GM18873 (cell line): ENCODE data around the gene SETD1B.

Experiments
- ATAC-seq: cut with Tn5 transposase; IDR thresholded peaks from one replicate; pipeline ENCODE4 v1.9.1; 2021; ENCODE audit warnings: mild to moderate bottlenecking, moderate library complexity, moderate number of reproducible peaks; ENCODE audit not compliant: unreplicated experiment, low FRiP score

SETD1B gene

DNA sequence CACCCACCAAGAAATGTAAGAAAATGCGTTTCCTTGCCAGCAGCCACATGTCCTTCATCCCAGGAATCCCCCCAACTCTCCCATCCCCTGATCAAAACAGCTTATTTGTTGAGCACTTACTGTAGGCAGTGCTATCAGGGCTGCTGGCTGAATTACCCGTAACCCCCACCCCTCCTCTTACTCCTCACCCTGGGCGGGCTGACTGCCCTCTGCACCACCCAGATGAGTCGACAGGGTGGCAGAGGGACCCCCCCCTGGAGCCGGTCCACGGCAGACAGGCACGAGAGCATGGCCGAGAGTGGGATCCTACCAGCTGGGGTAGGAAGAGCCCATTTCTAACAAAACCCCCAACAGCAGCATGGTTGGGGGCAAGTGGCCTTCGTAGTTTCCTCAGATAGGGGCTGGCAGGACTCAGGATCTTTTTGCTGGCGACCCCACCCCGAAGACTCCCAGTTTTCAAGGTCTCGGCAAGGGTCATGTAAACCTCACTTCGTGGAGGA lies 9.2 kb upstream of the SETD1B start:
- no peak for ATAC-seq

- ATAC-seq = no peak
Observed at GRCh38 chr12:121795034-121795968, 8.5 kb upstream of the SETD1B start.

DNA sequence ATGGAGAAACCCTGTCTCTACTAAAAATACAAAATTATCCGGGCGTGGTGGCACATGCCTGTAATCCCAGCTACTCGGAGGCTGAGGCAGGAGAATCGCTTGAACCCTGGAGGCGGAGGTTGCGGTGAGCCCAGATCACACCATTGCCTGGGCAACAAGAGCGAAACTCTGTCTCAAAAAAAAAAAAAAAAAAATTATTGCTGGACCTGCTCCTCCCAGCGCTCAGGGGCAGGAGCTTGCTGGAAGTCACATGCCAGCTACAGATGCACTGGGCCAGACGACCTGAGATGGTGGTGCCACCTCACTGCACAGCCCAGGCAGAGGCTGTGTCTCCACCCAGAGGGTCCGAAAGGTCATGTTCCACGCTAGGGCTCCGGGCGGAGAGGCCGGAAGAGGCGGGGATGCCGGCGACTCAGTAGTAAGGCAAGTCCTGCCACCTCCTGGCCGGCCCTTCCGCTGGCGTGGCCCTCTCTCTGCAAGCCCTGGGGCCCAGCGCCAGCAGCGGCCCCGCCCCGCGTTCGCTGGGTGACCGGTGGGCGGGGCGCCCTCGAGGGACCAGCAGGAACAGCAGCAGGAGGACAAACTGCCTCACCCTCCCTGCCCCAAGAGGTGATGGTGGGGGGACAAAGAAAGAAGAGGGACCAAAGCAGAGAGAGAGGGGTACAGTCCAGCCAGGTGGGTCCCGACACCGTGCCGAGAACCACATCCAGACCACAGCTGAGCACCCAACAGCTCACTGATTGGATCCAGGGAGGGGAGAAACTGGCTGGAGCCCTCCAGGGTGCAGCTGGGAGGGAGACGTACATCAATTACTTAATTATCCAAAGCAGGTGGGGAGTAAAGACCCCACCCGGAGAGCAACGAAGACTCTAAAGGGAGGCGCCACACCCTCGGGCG lies 6.7 kb upstream of the SETD1B start:
- no peak for ATAC-seq

DNA sequence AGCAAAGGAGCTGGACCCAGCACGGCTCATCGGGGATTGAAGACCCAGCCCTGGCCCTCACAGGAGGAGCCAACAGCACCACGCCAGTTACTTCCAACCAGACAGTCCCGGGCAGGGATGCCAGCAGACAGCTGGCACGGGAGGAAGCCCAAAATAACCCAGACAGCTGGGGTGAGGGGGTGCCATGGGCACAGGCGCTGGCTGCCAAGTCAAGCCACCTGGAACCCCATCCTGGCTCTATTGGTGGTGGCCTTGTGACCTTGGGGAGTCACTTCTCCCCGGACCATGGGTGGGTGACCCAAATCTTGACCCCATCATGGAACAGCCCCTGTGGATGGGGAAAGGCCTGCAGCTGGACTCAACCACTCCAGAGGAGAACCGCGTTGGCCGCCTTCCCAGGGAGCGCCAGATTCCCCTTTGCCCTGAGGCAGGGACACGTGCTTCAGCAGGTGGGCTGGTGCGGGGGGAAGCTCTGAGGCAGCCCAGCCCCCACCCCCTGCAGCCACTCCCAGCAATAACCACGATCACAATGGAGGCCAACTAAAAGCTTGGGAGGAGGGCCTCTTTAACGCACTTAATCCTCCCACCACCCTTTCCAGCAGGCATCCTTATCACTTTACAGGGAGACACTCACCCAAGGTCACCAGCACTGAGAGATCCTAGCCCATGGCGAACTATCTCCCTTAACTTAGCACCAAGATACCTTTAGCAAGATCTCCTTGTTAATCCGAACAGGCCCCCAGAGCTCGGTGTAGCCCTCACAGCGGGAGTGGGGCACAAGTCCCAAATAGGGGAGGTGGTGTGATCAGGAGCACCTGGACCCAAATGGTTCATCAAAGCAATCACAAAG lies 5.6 kb upstream of the SETD1B start:
- ATAC-seq = no peak

GRCh38 chr12:121798787-121799155 lies 5.0 kb upstream of the SETD1B start:
- ATAC-seq = no peak

GRCh38 chr12:121799156-121799841 lies 4.5 kb upstream of the SETD1B start:
- no peak for ATAC-seq

- ATAC-seq = no peak
Observed at GRCh38 chr12:121799842-121800693, 3.7 kb upstream of the SETD1B start.

GRCh38 chr12:121800694-121801594 lies 2.9 kb upstream of the SETD1B start:
- no peak for ATAC-seq

GRCh38 chr12:121801595-121802484 lies 2.0 kb upstream of the SETD1B start:
- ATAC-seq = no peak

- ATAC-seq = no peak
Observed at GRCh38 chr12:121802485-121802842, 1.3 kb upstream of the SETD1B start.

GRCh38 chr12:121802843-121803698 lies 738 bp upstream of the SETD1B start:
- ATAC-seq = peak; percentile 44

DNA sequence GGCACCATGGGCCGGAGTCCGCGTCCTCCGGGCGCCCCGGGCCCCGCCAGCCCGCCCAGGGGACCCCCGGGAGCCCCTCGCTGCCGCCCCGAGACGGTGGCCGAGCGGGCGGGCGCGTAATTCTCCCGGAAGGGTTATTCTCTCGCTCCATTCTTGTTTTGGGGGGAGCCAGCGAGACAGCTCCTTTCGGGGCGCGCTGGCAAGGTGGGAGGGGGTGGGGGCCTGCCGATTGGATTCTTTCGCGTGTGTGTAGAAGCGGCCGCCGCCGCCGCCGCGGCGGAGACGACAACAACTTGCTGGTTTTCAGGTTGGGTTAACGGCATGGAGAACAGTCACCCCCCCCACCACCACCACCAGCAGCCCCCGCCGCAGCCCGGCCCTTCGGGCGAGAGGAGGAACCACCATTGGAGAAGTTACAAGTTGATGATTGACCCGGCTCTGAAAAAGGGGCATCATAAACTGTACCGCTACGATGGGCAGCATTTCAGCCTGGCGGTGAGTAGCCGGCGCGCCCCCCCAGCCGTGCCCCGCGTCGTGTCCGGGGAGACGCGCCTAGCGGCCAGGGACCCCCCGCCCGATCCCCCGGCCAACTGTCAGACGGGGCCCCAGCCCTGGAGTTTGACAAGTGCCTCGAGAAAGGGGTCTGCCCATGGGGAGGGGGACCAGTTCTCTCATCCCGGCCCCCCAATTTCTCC lies 755 bp downstream of the SETD1B start:
- ATAC-seq = no peak

DNA sequence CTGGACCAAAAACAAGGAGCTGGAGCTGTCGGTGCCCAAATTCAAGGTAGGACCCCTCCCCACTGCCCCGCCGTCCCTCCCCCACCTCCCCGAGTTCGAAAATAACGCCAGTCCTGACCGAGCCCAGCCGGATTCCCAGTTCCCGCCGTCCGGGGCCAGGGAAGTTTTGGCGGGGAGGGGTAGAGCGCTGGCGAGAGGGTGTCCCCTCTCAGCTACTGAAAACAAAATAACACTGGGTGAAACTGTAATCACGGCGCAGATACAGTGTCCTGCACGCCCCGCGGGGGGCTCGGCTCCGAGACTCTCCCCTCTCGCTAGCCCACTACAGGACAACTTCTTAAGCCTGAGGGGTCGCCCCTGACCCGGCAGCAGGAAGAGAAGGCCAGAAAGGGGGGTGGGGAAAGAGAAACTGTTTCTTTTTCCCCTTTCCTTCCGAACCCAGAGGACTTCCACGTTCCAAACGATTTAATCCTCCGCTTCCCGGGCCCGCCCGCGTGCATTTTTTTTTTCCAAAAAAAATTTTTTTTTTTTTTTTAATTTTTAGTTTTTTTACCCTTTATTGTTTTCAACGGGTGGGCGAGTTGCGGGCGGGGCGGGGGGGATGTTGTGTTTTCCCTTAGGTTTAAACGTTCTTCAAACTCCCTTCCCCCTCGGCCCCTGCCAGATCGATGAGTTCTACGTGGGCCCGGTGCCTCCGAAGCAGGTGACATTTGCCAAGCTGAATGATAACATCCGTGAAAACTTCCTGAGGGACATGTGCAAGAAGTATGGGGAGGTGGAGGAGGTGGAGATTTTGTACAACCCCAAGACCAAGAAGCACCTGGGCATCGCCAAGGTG lies 1.6 kb downstream of the SETD1B start:
- no peak for ATAC-seq

GRCh38 chr12:121806009-121806545 lies 2.3 kb downstream of the SETD1B start:
- ATAC-seq = no peak
